ENCODE results near the gene LRFN5. TPM values are rescaled to one million over a fixed set of nuclear protein-coding genes. Genes with fewer than 3 reads are reported as not detected.

The LRFN5 gene
- polyA plus RNA-seq, 1 of the 3 experiments (the other 2 are of a cell fraction) = not detected

DNA sequence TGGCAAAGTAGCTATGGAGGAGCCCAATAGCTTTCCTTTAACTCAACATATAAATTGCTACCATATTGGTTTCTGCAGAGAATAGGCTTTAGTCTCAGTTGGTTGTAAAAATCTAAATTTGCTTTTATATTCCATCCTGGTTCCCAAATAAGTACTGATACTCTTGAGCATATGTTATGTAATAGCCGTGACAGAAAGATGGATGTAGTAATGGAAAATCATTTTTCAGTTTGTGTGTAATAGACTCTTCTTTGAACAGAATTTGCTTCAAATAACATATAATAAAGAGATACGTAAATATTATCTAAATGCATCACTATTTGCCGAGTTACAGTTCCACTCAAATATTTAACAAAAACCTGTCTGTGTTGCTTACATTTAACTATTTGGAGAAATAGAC, 271.6 kb downstream of the LRFN5 start:
- Histone ChIP-seq H3K9me2 (no peaks in the 10 kb centered on the region), H3K27ac (ENCODE audit: low read depth in 2 of 2, low read length in 1 of 2) (no peak overlapping the region), H3K9me3 (no peaks in the 10 kb centered on the region), H4K20me1 (ENCODE audit: insufficient read depth) (no peaks in the 10 kb centered on the region), H3K27me3 (ENCODE audit: insufficient read depth) (no peaks in the 10 kb centered on the region), H3K79me2 (ENCODE audit: insufficient read depth) (no peaks in the 10 kb centered on the region), H2AFZ (ENCODE audit: low read depth) (no peak overlapping the region), H3F3A (replicated peaks; ENCODE audit: insufficient read depth) (no peaks in the 10 kb centered on the region), H3K4me1 (ENCODE audit: control insufficient read depth in 1 of 2, insufficient read depth in 2 of 2, low read depth in 1 of 2, low read length in 1 of 2) (peaks cover 0 to 5% of the 10 kb centered on the region in 2 experiments; a peak in 1 of 4 replicates), H3K9ac (no peak overlapping the region), H3K36me3 (replicated peaks in 1 of 2; ENCODE audit: control insufficient read depth in 1 of 2, insufficient read depth in 2 of 2, low read length in 1 of 2) (no peaks in the 10 kb centered on the region), H3K4me2 (no peak overlapping the region), H3K4me3 (ENCODE audit: low read depth in 2 of 2, low read length in 1 of 2) (no peak overlapping the region)
- ChIA-PET POLR2A (no interaction called here), CTCF (no interaction called here)
- TF ChIP-seq TAF1 (IDR thresholded peaks at IDR 0.05; ENCODE audit: borderline replicate concordance, low read depth, low read length) = no peak
- no peak for TF ChIP-seq EP300 (IDR thresholded peaks at IDR 0.05; ENCODE audit: borderline replicate concordance in 1 of 2, low read depth in 1 of 2, low read length in 1 of 2)
- no peak for TF ChIP-seq FOXM1 (IDR thresholded peaks at IDR 0.05; ENCODE audit: low read depth)
- TF ChIP-seq MEF2A (IDR thresholded peaks at IDR 0.05; ENCODE audit: borderline replicate concordance, low read depth) = no peak
- no peak for TF ChIP-seq NFIC (IDR thresholded peaks at IDR 0.05; ENCODE audit: borderline replicate concordance)
- TF ChIP-seq RAD21 (IDR thresholded peaks at IDR 0.05; ENCODE audit: low read length) = no peak
- no peak for TF ChIP-seq RXRA (IDR thresholded peaks at IDR 0.05; ENCODE audit: borderline replicate concordance, low read depth)
- TF ChIP-seq SIN3A (IDR thresholded peaks at IDR 0.05; ENCODE audit: borderline replicate concordance, low read depth, low read length) = no peak
- TF ChIP-seq, protein P1, sequence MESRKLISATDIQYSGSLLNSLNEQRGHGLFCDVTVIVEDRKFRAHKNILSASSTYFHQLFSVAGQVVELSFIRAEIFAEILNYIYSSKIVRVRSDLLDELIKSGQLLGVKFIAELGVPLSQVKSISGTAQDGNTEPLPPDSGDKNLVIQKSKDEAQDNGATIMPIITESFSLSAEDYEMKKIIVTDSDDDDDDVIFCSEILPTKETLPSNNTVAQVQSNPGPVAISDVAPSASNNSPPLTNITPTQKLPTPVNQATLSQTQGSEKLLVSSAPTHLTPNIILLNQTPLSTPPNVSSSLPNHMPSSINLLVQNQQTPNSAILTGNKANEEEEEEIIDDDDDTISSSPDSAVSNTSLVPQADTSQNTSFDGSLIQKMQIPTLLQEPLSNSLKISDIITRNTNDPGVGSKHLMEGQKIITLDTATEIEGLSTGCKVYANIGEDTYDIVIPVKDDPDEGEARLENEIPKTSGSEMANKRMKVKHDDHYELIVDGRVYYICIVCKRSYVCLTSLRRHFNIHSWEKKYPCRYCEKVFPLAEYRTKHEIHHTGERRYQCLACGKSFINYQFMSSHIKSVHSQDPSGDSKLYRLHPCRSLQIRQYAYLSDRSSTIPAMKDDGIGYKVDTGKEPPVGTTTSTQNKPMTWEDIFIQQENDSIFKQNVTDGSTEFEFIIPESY (IDR thresholded peaks at IDR 0.05; ENCODE audit: borderline replicate concordance, low read depth) = no peak
- no peak for TF ChIP-seq FOXJ3 (CRISPR knock-in tag; IDR thresholded peaks at IDR 0.05)
- TF ChIP-seq, protein P2, sequence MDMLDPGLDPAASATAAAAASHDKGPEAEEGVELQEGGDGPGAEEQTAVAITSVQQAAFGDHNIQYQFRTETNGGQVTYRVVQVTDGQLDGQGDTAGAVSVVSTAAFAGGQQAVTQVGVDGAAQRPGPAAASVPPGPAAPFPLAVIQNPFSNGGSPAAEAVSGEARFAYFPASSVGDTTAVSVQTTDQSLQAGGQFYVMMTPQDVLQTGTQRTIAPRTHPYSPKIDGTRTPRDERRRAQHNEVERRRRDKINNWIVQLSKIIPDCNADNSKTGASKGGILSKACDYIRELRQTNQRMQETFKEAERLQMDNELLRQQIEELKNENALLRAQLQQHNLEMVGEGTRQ (IDR thresholded peaks at IDR 0.05; ENCODE audit: borderline replicate concordance, low read depth, low read length) = no peak
- no peak for DNase-seq
- 14% methylated on average over 3 of the region's 3 CpGs for WGBS (ENCODE audit: low lambda C conversion rate)

DNA sequence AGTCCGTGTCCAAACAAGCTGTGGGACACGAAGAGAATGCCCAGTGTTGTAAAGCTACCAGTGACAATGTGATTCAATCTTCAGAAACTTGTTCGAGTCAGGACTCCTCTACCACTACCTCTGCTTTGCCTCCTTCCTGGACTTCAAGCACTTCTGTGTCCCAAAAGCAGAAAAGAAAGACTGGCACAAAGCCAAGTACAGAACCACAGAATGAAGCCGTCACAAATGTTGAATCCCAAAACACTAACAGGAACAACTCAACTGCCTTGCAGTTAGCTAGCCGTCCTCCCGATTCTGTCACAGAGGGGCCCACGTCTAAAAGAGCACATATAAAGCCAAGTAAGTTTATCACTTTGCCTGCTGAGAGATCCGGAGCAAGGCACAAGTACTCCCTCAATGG, 284.9 kb downstream of the LRFN5 start:
- H3K79me2 ChIP-seq (ENCODE audit: insufficient read depth) = no peaks in the 10 kb centered on the region
- ChIA-PET CTCF (no interaction called here), POLR2A (no interaction called here)
- WGBS (ENCODE audit: low lambda C conversion rate) = 18% methylated on average over 8 of the region's 8 CpGs
- H3K9me3 ChIP-seq = no peaks in the 10 kb centered on the region
- H2AFZ ChIP-seq (ENCODE audit: low read depth) = no peak overlapping the region
- H3F3A ChIP-seq (replicated peaks; ENCODE audit: insufficient read depth) = no peaks in the 10 kb centered on the region
- TF ChIP-seq TCF12 (IDR thresholded peaks at IDR 0.05) (no peak), SMC3 (IDR thresholded peaks at IDR 0.05; ENCODE audit: low read depth, low read length) (no peak), IRF3 (IDR thresholded peaks at IDR 0.05; ENCODE audit: low read depth, low read length) (no peak), FOSL2 (IDR thresholded peaks at IDR 0.05; ENCODE audit: borderline replicate concordance, low read depth) (no peak), EP300 (IDR thresholded peaks at IDR 0.05; ENCODE audit: borderline replicate concordance in 1 of 2, low read depth in 1 of 2, low read length in 1 of 2) (no peak), MEF2A (IDR thresholded peaks at IDR 0.05; ENCODE audit: borderline replicate concordance, low read depth) (no peak), RXRA (IDR thresholded peaks at IDR 0.05; ENCODE audit: borderline replicate concordance, low read depth) (no peak), YY1 (IDR thresholded peaks at IDR 0.05; ENCODE audit: low read depth) (no peak), FOXJ3 (CRISPR knock-in tag; IDR thresholded peaks at IDR 0.05) (no peak), JUND (IDR thresholded peaks at IDR 0.05) (no peak)
- TF ChIP-seq, protein P3, sequence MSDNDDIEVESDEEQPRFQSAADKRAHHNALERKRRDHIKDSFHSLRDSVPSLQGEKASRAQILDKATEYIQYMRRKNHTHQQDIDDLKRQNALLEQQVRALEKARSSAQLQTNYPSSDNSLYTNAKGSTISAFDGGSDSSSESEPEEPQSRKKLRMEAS (IDR thresholded peaks at IDR 0.05; ENCODE audit: low read depth) = no peak
- H3K9ac ChIP-seq = no peak overlapping the region
- H3K4me1 ChIP-seq (ENCODE audit: control insufficient read depth in 1 of 2, insufficient read depth in 2 of 2, low read depth in 1 of 2, low read length in 1 of 2) = no peaks in the 10 kb centered on the region
- H3K27ac ChIP-seq (ENCODE audit: low read depth in 2 of 2, low read length in 1 of 2) = no peak overlapping the region
- H3K27me3 ChIP-seq (ENCODE audit: insufficient read depth) = no peaks in the 10 kb centered on the region
- no peak for DNase-seq
- H3K36me3 ChIP-seq (replicated peaks in 1 of 2; ENCODE audit: control insufficient read depth in 1 of 2, insufficient read depth in 2 of 2, low read length in 1 of 2) = no peaks in the 10 kb centered on the region
- H4K20me1 ChIP-seq (ENCODE audit: insufficient read depth) = no peaks in the 10 kb centered on the region
- no peak overlapping the region for H3K4me3 ChIP-seq (ENCODE audit: low read depth in 2 of 2, low read length in 1 of 2)
- H3K4me2 ChIP-seq = no peak overlapping the region
- H3K9me2 ChIP-seq = no peaks in the 10 kb centered on the region

Data from SK-N-SH (cell line).